ENCODE results near the gene URI1.

GRCh38 chr19:29927944-29928625 is 14.0 kb upstream of the URI1 start:
- TF ChIP-seq CTCF (IDR thresholded peaks at IDR 0.05): no peak
- no peak for TF ChIP-seq POLR2A (IDR thresholded peaks at IDR 0.05)

Data from sigmoid colon (tissue), 3 donors.